ENCODE data around the gene RPP14.

DNA sequence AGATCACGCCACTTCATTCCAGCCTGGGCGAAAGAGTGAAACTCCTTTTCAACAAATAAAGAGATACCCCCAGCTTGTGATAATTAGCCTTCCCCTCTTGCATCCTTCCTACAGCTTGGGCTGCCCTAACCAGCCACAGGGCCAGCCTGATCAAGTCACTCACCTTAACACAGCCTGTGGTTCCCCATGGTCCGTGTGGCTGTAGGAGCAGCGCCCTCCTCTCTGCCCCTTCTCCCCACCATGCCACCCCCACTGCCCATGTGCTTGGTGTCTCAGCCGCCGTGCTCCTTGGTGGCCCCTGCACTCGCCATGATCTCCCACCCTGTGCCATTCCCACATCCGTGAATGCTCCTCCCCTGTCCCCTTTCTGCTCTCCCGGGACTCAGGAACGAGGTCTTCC, 13.2 kb upstream of the RPP14 start:
- TF ChIP-seq YY1 (IDR thresholded peaks at IDR 0.05; ENCODE audit: extremely low read depth, insufficient replicate concordance, low read depth, low read length) (no peak), TCF7L2 (IDR thresholded peaks at IDR 0.05; ENCODE audit: borderline replicate concordance, extremely low read depth, insufficient read depth, insufficient read length) (no peak), POLR2AphosphoS5 (IDR thresholded peaks at IDR 0.05; ENCODE audit: low read depth, low read length) (no peak)
- TF ChIP-seq, protein P1, sequence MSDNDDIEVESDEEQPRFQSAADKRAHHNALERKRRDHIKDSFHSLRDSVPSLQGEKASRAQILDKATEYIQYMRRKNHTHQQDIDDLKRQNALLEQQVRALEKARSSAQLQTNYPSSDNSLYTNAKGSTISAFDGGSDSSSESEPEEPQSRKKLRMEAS (IDR thresholded peaks at IDR 0.05), result no peak
- TF ChIP-seq, protein P2, sequence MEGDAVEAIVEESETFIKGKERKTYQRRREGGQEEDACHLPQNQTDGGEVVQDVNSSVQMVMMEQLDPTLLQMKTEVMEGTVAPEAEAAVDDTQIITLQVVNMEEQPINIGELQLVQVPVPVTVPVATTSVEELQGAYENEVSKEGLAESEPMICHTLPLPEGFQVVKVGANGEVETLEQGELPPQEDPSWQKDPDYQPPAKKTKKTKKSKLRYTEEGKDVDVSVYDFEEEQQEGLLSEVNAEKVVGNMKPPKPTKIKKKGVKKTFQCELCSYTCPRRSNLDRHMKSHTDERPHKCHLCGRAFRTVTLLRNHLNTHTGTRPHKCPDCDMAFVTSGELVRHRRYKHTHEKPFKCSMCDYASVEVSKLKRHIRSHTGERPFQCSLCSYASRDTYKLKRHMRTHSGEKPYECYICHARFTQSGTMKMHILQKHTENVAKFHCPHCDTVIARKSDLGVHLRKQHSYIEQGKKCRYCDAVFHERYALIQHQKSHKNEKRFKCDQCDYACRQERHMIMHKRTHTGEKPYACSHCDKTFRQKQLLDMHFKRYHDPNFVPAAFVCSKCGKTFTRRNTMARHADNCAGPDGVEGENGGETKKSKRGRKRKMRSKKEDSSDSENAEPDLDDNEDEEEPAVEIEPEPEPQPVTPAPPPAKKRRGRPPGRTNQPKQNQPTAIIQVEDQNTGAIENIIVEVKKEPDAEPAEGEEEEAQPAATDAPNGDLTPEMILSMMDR (IDR thresholded peaks at IDR 0.05 in 2 of 3, conservative IDR thresholded peaks at IDR 0.05 in 1 of 3; ENCODE audit: borderline replicate concordance in 1 of 3, insufficient read depth in 1 of 3, low read depth in 2 of 3, low read length in 2 of 3), result no peak

Measured in HCT116 (cell line).